Esophagus squamous epithelium (tissue), 4 donors: ENCODE data around the gene CADPS.

Experiments used
- CTCF ChIP-seq, 6 experiments: fragments of 450-650 bp in 4 of 6; fragments of 200-600 bp in 2 of 6; sonication (generic) in 2 of 6; IDR thresholded peaks; one replicate each; pipeline ENCODE4 v1.5.1; 2016 to 2019; ENCODE audit warnings: antibody characterized with exemption in 6 of 6, mild to moderate bottlenecking in 4 of 6, moderate library complexity in 4 of 6
- POLR2A ChIP-seq, 4 donors: fragments of 450-650 bp; IDR thresholded peaks; one replicate each; pipeline ENCODE4 v1.6.1; 2017; ENCODE audit warnings: antibody characterized with exemption in 4 of 4, mild to moderate bottlenecking in 4 of 4, moderate library complexity in 3 of 4

- TF ChIP-seq CTCF (IDR thresholded peaks at IDR 0.05) (no peak), POLR2A (IDR thresholded peaks at IDR 0.05) (no peak)
These were observed 174.9 kb downstream of the CADPS start for GRCh38 chr3:62700357-62700756.
